IMR-90 (cell line): Measurements from ENCODE around the gene INTS15. TPM values are rescaled to one million over a fixed set of nuclear protein-coding genes. Genes with fewer than 3 reads are reported as not detected.

Experiments used
- ATAC-seq: fragments of 200-7000 bp; cut with Tn5 transposase; 2 replicates; pipeline ENCODE4 v1.9.1; 2020; ENCODE audit warnings: low read depth, mild to moderate bottlenecking, moderate library complexity
- BruUV-seq: library from RNA; stranded (reverse); fragments of 400-500 nt; replicated peaks from 2 replicates; lab custom pipeline; 2021; lab: Mats Ljungman, UMichigan
- CTCF ChIA-PET: fragments of 300-600 bp; formaldehyde crosslinking; extraction: SDS; loops from one replicate; lab custom pipeline; 2021; ENCODE audit warnings: antibody characterized with exemption; lab: Yijun Ruan, JAX
- POLR2A ChIA-PET: fragments of 300-600 bp; sonication (Branson Sonifier 250); formaldehyde crosslinking; loops from one replicate; lab custom pipeline; 2022; ENCODE audit warnings: antibody characterized with exemption; ENCODE audit not compliant: unreplicated experiment; lab: Charles Lee
- DNase-seq: peaks from one replicate; pipeline ENCODE4 v3.0.0; 2013
- H2AFZ ChIP-seq: replicated peaks from 2 replicates; pipeline ENCODE3; 2013; ENCODE audit warnings: low read length, mild to moderate bottlenecking; ENCODE audit not compliant: poor library complexity
- H2AK5ac ChIP-seq: 2 replicates; pipeline ENCODE4 v1.6.1; 2013; ENCODE audit warnings: low read depth, low read length, inconsistent platforms
- H2AK9ac ChIP-seq: replicated peaks from 2 replicates; pipeline ENCODE3; 2013; ENCODE audit warnings: mild to moderate bottlenecking, low read depth, low read length, moderate library complexity; ENCODE audit not compliant: poor library complexity
- H2BK120ac ChIP-seq: 2 replicates; pipeline ENCODE4 v1.6.1; 2013; ENCODE audit warnings: low read depth, low read length, inconsistent platforms
- H2BK15ac ChIP-seq: 3 replicates; pipeline ENCODE4 v1.6.1; 2013; ENCODE audit warnings: low read depth, low read length, inconsistent platforms
- H2BK20ac ChIP-seq: 2 replicates; pipeline ENCODE4 v1.6.1; 2013; ENCODE audit warnings: low read depth, mild to moderate bottlenecking, inconsistent platforms, low read length, moderate library complexity
- H2BK5ac ChIP-seq: 2 replicates; pipeline ENCODE4 v1.6.1; 2013; ENCODE audit warnings: mild to moderate bottlenecking, low read depth, low read length, inconsistent platforms; ENCODE audit not compliant: poor library complexity, severe bottlenecking
- H3K14ac ChIP-seq: replicated peaks from 2 replicates; pipeline ENCODE4 v1.6.1; 2013; ENCODE audit warnings: low read depth, low read length, inconsistent platforms
- H3K18ac ChIP-seq: 2 replicates; pipeline ENCODE4 v1.6.1; 2013; ENCODE audit warnings: low read depth, low read length, control low read depth
- H3K23ac ChIP-seq: 2 replicates; pipeline ENCODE4 v1.6.1; 2013; ENCODE audit warnings: low read depth, low read length, inconsistent platforms
- H3K27ac ChIP-seq: 2 replicates; pipeline ENCODE4 v1.5.1; 2013; ENCODE audit warnings: mild to moderate bottlenecking, control low read depth, low read length; ENCODE audit not compliant: insufficient read depth
- H3K27me3 ChIP-seq: 2 replicates; pipeline ENCODE4 v1.6.1; 2013; ENCODE audit warnings: low read length; ENCODE audit not compliant: control insufficient read depth, insufficient read depth
- H3K36me3 ChIP-seq: 2 replicates; pipeline ENCODE4 v1.6.1; 2013; ENCODE audit warnings: low read length, mixed read lengths; ENCODE audit not compliant: control insufficient read depth, insufficient read depth
- H3K4ac ChIP-seq: 2 replicates; pipeline ENCODE4 v1.6.1; 2013; ENCODE audit warnings: low read depth, low read length, inconsistent platforms
- H3K4me1 ChIP-seq: 2 replicates; pipeline ENCODE4 v1.6.1; 2013; ENCODE audit warnings: low read length, mixed read lengths; ENCODE audit not compliant: control insufficient read depth, insufficient read depth
- H3K4me2 ChIP-seq: 2 replicates; pipeline ENCODE4 v1.6.1; 2013; ENCODE audit warnings: low read depth, mild to moderate bottlenecking, control low read depth, low read length, moderate library complexity
- H3K4me3 ChIP-seq: 2 replicates; pipeline ENCODE4 v1.5.1; 2013; ENCODE audit warnings: low read depth, mild to moderate bottlenecking, control low read depth, low read length, moderate library complexity; ENCODE audit not compliant: insufficient read depth
- H3K56ac ChIP-seq: 2 replicates; pipeline ENCODE4 v1.6.1; 2013; ENCODE audit warnings: low read length, inconsistent platforms; ENCODE audit not compliant: insufficient read depth; ENCODE audit errors: extremely low read depth
- H3K79me1 ChIP-seq, 2 experiments: 2 replicates each; pipeline ENCODE4 v1.6.1; 2013; ENCODE audit warnings: low read length in 2 of 2, inconsistent platforms in 1 of 2, low read depth in 1 of 2
- H3K9ac ChIP-seq: 2 replicates; pipeline ENCODE4 v1.6.1; 2013; ENCODE audit warnings: low read depth, low read length, control low read depth
- H3K9me1 ChIP-seq: 2 replicates; pipeline ENCODE4 v1.6.1; 2013; ENCODE audit warnings: low read length, inconsistent platforms; ENCODE audit not compliant: insufficient read depth
- H3K9me3 ChIP-seq: 2 replicates; pipeline ENCODE4 v1.6.1; 2013; ENCODE audit warnings: low read length; ENCODE audit not compliant: control insufficient read depth, insufficient read depth
- H4K20me1 ChIP-seq: 2 replicates; pipeline ENCODE4 v1.6.1; 2013; ENCODE audit warnings: low read length, inconsistent platforms; ENCODE audit not compliant: insufficient read depth
- H4K5ac ChIP-seq: 2 replicates; pipeline ENCODE4 v1.6.1; 2013; ENCODE audit warnings: mild to moderate bottlenecking, low read depth, low read length, control low read depth
- H4K8ac ChIP-seq, 2 experiments: 2 replicates each; pipeline ENCODE4 v1.6.1; 2013; ENCODE audit warnings: low read depth in 2 of 2, low read length in 2 of 2, control low read depth in 1 of 2, inconsistent platforms in 1 of 2
- H4K91ac ChIP-seq: 2 replicates; pipeline ENCODE4 v1.6.1; 2013; ENCODE audit warnings: low read depth, low read length, inconsistent platforms; ENCODE audit not compliant: insufficient read depth
- CEBPB ChIP-seq: IDR thresholded peaks from 2 replicates; pipeline ENCODE4 v1.6.1; 2012; ENCODE audit warnings: low read depth, low read length, improper control_type of control experiment
- CHD1 ChIP-seq: IDR thresholded peaks from 2 replicates; pipeline ENCODE4 v1.6.1; 2012; ENCODE audit warnings: low read depth, low read length, improper control_type of control experiment
- ELK1 ChIP-seq: fragments of 150-350 bp; IDR thresholded peaks from 2 replicates; pipeline ENCODE4 v1.6.1; 2016; ENCODE audit warnings: low read depth, mild to moderate bottlenecking, low read length, moderate library complexity, borderline replicate concordance
- MAZ ChIP-seq: IDR thresholded peaks from 2 replicates; pipeline ENCODE4 v1.6.1; 2012; ENCODE audit warnings: low read depth, mild to moderate bottlenecking, low read length, improper control_type of control experiment, moderate library complexity, borderline replicate concordance
- POLR2A ChIP-seq: IDR thresholded peaks from 2 replicates; pipeline ENCODE4 v1.6.1; 2012; ENCODE audit warnings: mild to moderate bottlenecking, low read depth, low read length
- RAD21 ChIP-seq: IDR thresholded peaks from 2 replicates; pipeline ENCODE4 v1.6.1; 2012; ENCODE audit warnings: low read length, improper control_type of control experiment
- RCOR1 ChIP-seq: IDR thresholded peaks from 2 replicates; pipeline ENCODE4 v1.6.1; 2012; ENCODE audit warnings: mild to moderate bottlenecking, low read length, improper control_type of control experiment; ENCODE audit not compliant: insufficient replicate concordance
- RFX5 ChIP-seq: IDR thresholded peaks from 2 replicates; pipeline ENCODE4 v1.8.0; 2012; ENCODE audit warnings: low read depth, mild to moderate bottlenecking, low read length, moderate library complexity
- SMC3 ChIP-seq: fragments of 150-350 bp; IDR thresholded peaks from 2 replicates; pipeline ENCODE4 v1.6.1; 2016; ENCODE audit warnings: low read depth, mild to moderate bottlenecking, antibody characterized with exemption, low read length, moderate library complexity
- WGBS, 2 experiments: methylation state at CpG; one replicate each; pipeline versions ENCODE4 v1.1.5 to v1.1.7; 2013; ENCODE audit warnings: missing lambda C conversion rate in 2 of 2; ENCODE audit not compliant: insufficient read length in 1 of 2; ENCODE audit errors: extremely low coverage in 2 of 2; 5-methylcytosine and 5-hydroxymethylcytosine counted together
- dilution Hi-C: fragments of 300-500 bp; cut with HindIII; formaldehyde crosslinking; loops from one replicate; pipeline ENCODE4 v1.14.3; 2018; ENCODE audit warnings: low sequenced_read_pairs; ENCODE audit not compliant: unreplicated experiment
- in situ Hi-C: fragments of 300-500 bp; cut with MboI; formaldehyde crosslinking; loops from 3 replicates; pipeline ENCODE4 v1.14.3; 2019; ENCODE audit warnings: low sequenced_read_pairs, inconsistent platforms, mixed read lengths
- intact Hi-C: fragments of 100-400 bp; cut with micrococcal nuclease; formaldehyde crosslinking; loops from 2 replicates; pipeline ENCODE4 v1.10.0; 2022
- polyA plus RNA-seq, 3 experiments: library from polyadenylated mRNA; depleted of rRNA; stranded (reverse); fragments of >200 nt; gene quantifications; 2 replicates each; pipeline ENCODE4 v1.2.3, GENCODE V29; 2012; ENCODE audit warnings: low replicate concordance in 1 of 3
- total RNA-seq: library from RNA; depleted of rRNA; stranded (reverse); fragments of >200 nt; gene quantifications from 2 replicates; pipeline ENCODE4 v1.2.3, GENCODE V29; 2012

The INTS15 gene
- total and polyA plus RNA-seq, 2 of the 4 experiments (the other 2 are of a cell fraction) = 7.0 to 20.8 TPM

GRCh38 chr7:6578114-6579084, 11.4 kb upstream of the INTS15 start:
- BruUV-seq = TSS peak; percentile 66
- H2BK15ac ChIP-seq = no peak overlapping the region
- H2BK5ac ChIP-seq = no peak overlapping the region
- H3K4me1 ChIP-seq = peaks cover 6% of the 10 kb centered on the region
- POLR2A ChIA-PET = interaction anchor here (0.6 kb wide), 1 partner anchor 15 kb away, joined by 21 read pairs; no protein-coding TSS in a partner anchor
- no peak overlapping the region for H3K23ac ChIP-seq
- no peak overlapping the region for H3K14ac ChIP-seq
- no peak overlapping the region for H3K18ac ChIP-seq
- CTCF ChIA-PET = interaction anchor here (0.6 to 1.9 kb wide), 2 partner anchors 11 to 69 kb away, joined by 3 to 10 read pairs; partner anchors contain the start of gene INTS15
- intact Hi-C loops (no loop called here), in situ Hi-C loops (no loop called here), dilution Hi-C loops (no loop called here)
- 73% methylated on average over 3 of the region's 18 CpGs; no CpG with 5 or more reads in 1 of the 2 experiments for WGBS, 2 experiments
- no peak overlapping the region for H3K56ac ChIP-seq
- H2AK5ac ChIP-seq = no peak overlapping the region
- H2BK120ac ChIP-seq = no peak overlapping the region
- TF ChIP-seq CEBPB = peak; percentile 48; the same call in 1 of the 2 replicates
- TF ChIP-seq ELK1 = no peak
- TF ChIP-seq POLR2A = no peak
- no peak for TF ChIP-seq RFX5
- TF ChIP-seq RAD21 = no peak
- no peak for TF ChIP-seq CHD1
- TF ChIP-seq SMC3 = no peak
- no peak for TF ChIP-seq RCOR1
- no peak for TF ChIP-seq MAZ
- no peaks in the 10 kb centered on the region for H3K27me3 ChIP-seq
- ATAC-seq (no peak), DNase-seq (peak; percentile 29)
- H4K20me1 ChIP-seq = no peaks in the 10 kb centered on the region
- no peaks in the 10 kb centered on the region for H3K9me3 ChIP-seq
- no peak overlapping the region for H2AFZ ChIP-seq
- peaks cover 4% of the 10 kb centered on the region for H3K9me1 ChIP-seq
- no peak overlapping the region; the same call in 1 of the 2 replicates for H3K4me2 ChIP-seq
- no peak overlapping the region for H4K5ac ChIP-seq
- no peak overlapping the region for H2BK20ac ChIP-seq
- H4K8ac ChIP-seq = peak overlapping the region; percentile 14 to 94; a peak in 2 of 4 replicates
- peaks cover 0 to 19% of the 10 kb centered on the region in 2 experiments; a peak in 3 of 4 replicates for H3K79me1 ChIP-seq
- peaks cover 21% of the 10 kb centered on the region for H3K36me3 ChIP-seq
- no peak overlapping the region; the same call in 1 of the 2 replicates for H3K27ac ChIP-seq
- H3K4ac ChIP-seq = no peak overlapping the region
- no peak overlapping the region; the same call in 1 of the 2 replicates for H3K4me3 ChIP-seq
- no peak overlapping the region for H3K9ac ChIP-seq
- H4K91ac ChIP-seq = no peak overlapping the region
- H2AK9ac ChIP-seq = peak overlapping the region; percentile 19
